ENCODE data around the gene PARP2. TPM values are rescaled to one million over a fixed set of nuclear protein-coding genes. Genes with fewer than 3 reads are reported as not detected.

The PARP2 gene
- polyA plus RNA-seq, 1 experiment = 8.2 TPM

- CTCF ChIA-PET = interaction anchor here (1.0 kb wide), 1 partner anchor 705 kb away, joined by 4 read pairs; no protein-coding TSS in a partner anchor
- Histone ChIP-seq H3K36me3 (ENCODE audit: control insufficient read depth, insufficient read depth, low read length) (peaks cover 37% of the 10 kb centered on the region), H3K4me3 (ENCODE audit: low read depth, low read length) (no peak overlapping the region), H3K27me3 (ENCODE audit: control insufficient read depth, insufficient read depth, low read length) (no peaks in the 10 kb centered on the region)
- DNase-seq (ENCODE audit: low read depth) = no peak
- TF ChIP-seq CTCF (IDR thresholded peaks at IDR 0.05; ENCODE audit: insufficient read depth, low read depth, low read length) = no peak
- POLR2A ChIA-PET = no interaction called here
These were observed 44.7 kb downstream of the PARP2 start for GRCh38 chr14:20388159-20388558.

- POLR2A ChIA-PET = no interaction called here
- DNase-seq (ENCODE audit: low read depth) = no peak
- no peaks in the 10 kb centered on the region for H3K27me3 ChIP-seq (ENCODE audit: control insufficient read depth, insufficient read depth, low read length)
- peaks cover 23% of the 10 kb centered on the region for H3K36me3 ChIP-seq (ENCODE audit: control insufficient read depth, insufficient read depth, low read length)
- H3K4me3 ChIP-seq (ENCODE audit: low read depth, low read length) = no peak overlapping the region
- CTCF ChIA-PET = interaction anchor here (0.9 kb wide), 1 partner anchor 41 kb away, joined by 4 read pairs; no protein-coding TSS in a partner anchor
- TF ChIP-seq CTCF (IDR thresholded peaks at IDR 0.05; ENCODE audit: insufficient read depth, low read depth, low read length) = no peak
These were observed 48.1 kb downstream of the PARP2 start for GRCh38 chr14:20391505-20391904.

- ChIA-PET CTCF (no interaction called here), POLR2A (no interaction called here)
- Histone ChIP-seq H3K27me3 (ENCODE audit: control insufficient read depth, insufficient read depth, low read length) (no peaks in the 10 kb centered on the region), H3K4me3 (ENCODE audit: low read depth, low read length) (no peak overlapping the region), H3K36me3 (ENCODE audit: control insufficient read depth, insufficient read depth, low read length) (peaks cover 22% of the 10 kb centered on the region)
- no peak for TF ChIP-seq CTCF (IDR thresholded peaks at IDR 0.05; ENCODE audit: insufficient read depth, low read depth, low read length)
- no peak for DNase-seq (ENCODE audit: low read depth)
These were observed 54.1 kb downstream of the PARP2 start for GRCh38 chr14:20397511-20397910.

GRCh38 chr14:20400589-20400964, 57.1 kb downstream of the PARP2 start:
- TF ChIP-seq CTCF (IDR thresholded peaks at IDR 0.05; ENCODE audit: insufficient read depth, low read depth, low read length) = no peak
- peaks cover 27% of the 10 kb centered on the region for H3K36me3 ChIP-seq (ENCODE audit: control insufficient read depth, insufficient read depth, low read length)
- ChIA-PET POLR2A (no interaction called here), CTCF (interaction anchor here (1.6 kb wide), 1 partner anchor 15 kb away, joined by 6 read pairs; no protein-coding TSS in a partner anchor)
- no peak overlapping the region for H3K4me3 ChIP-seq (ENCODE audit: low read depth, low read length)
- DNase-seq (ENCODE audit: low read depth) = no peak
- H3K27me3 ChIP-seq (ENCODE audit: control insufficient read depth, insufficient read depth, low read length) = no peaks in the 10 kb centered on the region

GRCh38 chr14:20400965-20401593, 57.6 kb downstream of the PARP2 start:
- DNase-seq (ENCODE audit: low read depth) = no peak
- Histone ChIP-seq H3K36me3 (ENCODE audit: control insufficient read depth, insufficient read depth, low read length) (peaks cover 26% of the 10 kb centered on the region), H3K4me3 (ENCODE audit: low read depth, low read length) (no peak overlapping the region), H3K27me3 (ENCODE audit: control insufficient read depth, insufficient read depth, low read length) (no peaks in the 10 kb centered on the region)
- CTCF ChIA-PET = interaction anchor here (1.6 kb wide), 1 partner anchor 15 kb away, joined by 6 read pairs; no protein-coding TSS in a partner anchor
- POLR2A ChIA-PET = no interaction called here
- TF ChIP-seq CTCF (IDR thresholded peaks at IDR 0.05; ENCODE audit: insufficient read depth, low read depth, low read length) = no peak
